ENCODE results near the gene INSR. TPM values are rescaled to one million over a fixed set of nuclear protein-coding genes. Genes with fewer than 3 reads are reported as not detected.
A peak's percentile ranks its signal among the peaks of the same experiment; 100 is the strongest.

Gene INSR
- polyA plus RNA-seq, 2 of the 4 experiments (the other 2 are of a cell fraction), result 1.8 to 3.3 TPM

DNA sequence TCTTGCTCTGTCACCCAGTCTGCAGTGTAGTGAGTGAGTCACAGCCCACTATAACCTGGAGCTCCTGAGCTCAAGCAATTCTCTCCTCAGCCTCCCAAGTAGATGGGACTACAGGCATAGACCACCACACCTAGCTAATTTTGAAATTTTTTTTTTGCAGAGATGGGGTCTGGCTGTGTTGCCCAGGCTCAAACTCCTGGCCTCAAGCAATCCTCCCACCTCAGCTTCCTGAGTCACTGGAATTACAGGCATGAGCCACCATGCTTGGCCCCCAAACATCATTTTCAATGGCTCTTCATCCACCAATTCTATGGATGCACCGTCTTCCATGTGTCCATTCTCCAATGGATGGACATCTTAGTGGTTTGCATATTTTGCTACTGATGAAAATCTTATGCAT is 155.8 kb downstream of the INSR start (continued):
- TF ChIP-seq, protein P1, sequence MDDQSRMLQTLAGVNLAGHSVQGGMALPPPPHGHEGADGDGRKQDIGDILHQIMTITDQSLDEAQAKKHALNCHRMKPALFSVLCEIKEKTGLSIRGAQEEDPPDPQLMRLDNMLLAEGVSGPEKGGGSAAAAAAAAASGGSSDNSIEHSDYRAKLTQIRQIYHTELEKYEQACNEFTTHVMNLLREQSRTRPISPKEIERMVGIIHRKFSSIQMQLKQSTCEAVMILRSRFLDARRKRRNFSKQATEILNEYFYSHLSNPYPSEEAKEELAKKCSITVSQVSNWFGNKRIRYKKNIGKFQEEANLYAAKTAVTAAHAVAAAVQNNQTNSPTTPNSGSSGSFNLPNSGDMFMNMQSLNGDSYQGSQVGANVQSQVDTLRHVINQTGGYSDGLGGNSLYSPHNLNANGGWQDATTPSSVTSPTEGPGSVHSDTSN (IDR thresholded peaks at IDR 0.05), result no peak
- TF ChIP-seq ESRRA (IDR thresholded peaks at IDR 0.05; ENCODE audit: borderline replicate concordance, low read length) (no peak), HES2 (IDR thresholded peaks at IDR 0.05) (no peak)

GRCh38 chr19:7137120-7137519 is 157.1 kb downstream of the INSR start:
- FAIRE-seq (no peak), ATAC-seq (no peak), DNase-seq (ENCODE audit: low read depth in 1 of 2, low spot score in 1 of 2) (peak in 1 of 2 experiments; percentile 10)
- Histone ChIP-seq H3K4me3 (no peak overlapping the region), H3K4me1 (peaks cover 16% of the 10 kb centered on the region), H3K27ac (no peak overlapping the region), H3K4me2 (no peak overlapping the region), H3K9me3 (no peaks in the 10 kb centered on the region)
- TF ChIP-seq SMC3 (IDR thresholded peaks at IDR 0.05), result no peak
- no peak for TF ChIP-seq TP53 (CRISPR knock-in tag; IDR thresholded peaks at IDR 0.05)
- TF ChIP-seq MAFK (IDR thresholded peaks at IDR 0.05; ENCODE audit: partially characterized antibody), result no peak
- TF ChIP-seq, protein P2, sequence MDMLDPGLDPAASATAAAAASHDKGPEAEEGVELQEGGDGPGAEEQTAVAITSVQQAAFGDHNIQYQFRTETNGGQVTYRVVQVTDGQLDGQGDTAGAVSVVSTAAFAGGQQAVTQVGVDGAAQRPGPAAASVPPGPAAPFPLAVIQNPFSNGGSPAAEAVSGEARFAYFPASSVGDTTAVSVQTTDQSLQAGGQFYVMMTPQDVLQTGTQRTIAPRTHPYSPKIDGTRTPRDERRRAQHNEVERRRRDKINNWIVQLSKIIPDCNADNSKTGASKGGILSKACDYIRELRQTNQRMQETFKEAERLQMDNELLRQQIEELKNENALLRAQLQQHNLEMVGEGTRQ (IDR thresholded peaks at IDR 0.05), result peak; percentile 82
- POLR2A ChIA-PET, result interaction anchor here (0.6 kb wide), 1 partner anchor 566 kb away, joined by 3 read pairs; no protein-coding TSS in a partner anchor
- CTCF ChIA-PET, result interaction anchor here (4.2 kb wide), 1 partner anchor 12 kb away, joined by 16 read pairs; no protein-coding TSS in a partner anchor
- WGBS (ENCODE audit: missing lambda C conversion rate), result no CpG with 5 or more reads among the region's 2 CpGs

- ATAC-seq, result no peak
- WGBS (ENCODE audit: missing lambda C conversion rate), result 98% methylated on average over 14 of the region's 16 CpGs
- DNase-seq (ENCODE audit: low read depth in 1 of 2, low spot score in 1 of 2), result no peak
- no peak overlapping the region for H3K4me2 ChIP-seq
- no peaks in the 10 kb centered on the region for H3K9me3 ChIP-seq
- no peak overlapping the region for H3K27ac ChIP-seq
- no peak overlapping the region for H3K4me3 ChIP-seq
- no peak for FAIRE-seq
- H3K4me1 ChIP-seq, result peaks cover 16% of the 10 kb centered on the region
- ChIA-PET CTCF (interaction anchor here (1.2 kb wide), 1 partner anchor 269 kb away, joined by 4 read pairs; no protein-coding TSS in a partner anchor), POLR2A (interaction anchor here (0.6 kb wide), 1 partner anchor 30 kb away, joined by 3 read pairs; no protein-coding TSS in a partner anchor)
- TF ChIP-seq TFCP2L1 (CRISPR knock-in tag; IDR thresholded peaks at IDR 0.05), result no peak
- TF ChIP-seq, protein P3, sequence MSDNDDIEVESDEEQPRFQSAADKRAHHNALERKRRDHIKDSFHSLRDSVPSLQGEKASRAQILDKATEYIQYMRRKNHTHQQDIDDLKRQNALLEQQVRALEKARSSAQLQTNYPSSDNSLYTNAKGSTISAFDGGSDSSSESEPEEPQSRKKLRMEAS (IDR thresholded peaks at IDR 0.05), result no peak
- TF ChIP-seq RARB (CRISPR knock-in tag; IDR thresholded peaks at IDR 0.05), result no peak
- TF ChIP-seq RNF2 (IDR thresholded peaks at IDR 0.05; ENCODE audit: borderline replicate concordance, low read depth), result no peak
- TF ChIP-seq MYC (IDR thresholded peaks at IDR 0.05; ENCODE audit: borderline replicate concordance, low read length), result no peak
- no peak for TF ChIP-seq RFX5 (IDR thresholded peaks at IDR 0.05)
- TF ChIP-seq ATOH8 (CRISPR knock-in tag; IDR thresholded peaks at IDR 0.05; ENCODE audit: low read depth), result no peak
- TF ChIP-seq EP300 (IDR thresholded peaks at IDR 0.05), result no peak
- TF ChIP-seq CBX8 (IDR thresholded peaks at IDR 0.05), result no peak
- no peak for TF ChIP-seq RAD21 (conservative IDR thresholded peaks at IDR 0.05 in 1 of 2, IDR thresholded peaks at IDR 0.05 in 1 of 2)
- TF ChIP-seq KDM5A (IDR thresholded peaks at IDR 0.05), result no peak
- TF ChIP-seq, protein P4, sequence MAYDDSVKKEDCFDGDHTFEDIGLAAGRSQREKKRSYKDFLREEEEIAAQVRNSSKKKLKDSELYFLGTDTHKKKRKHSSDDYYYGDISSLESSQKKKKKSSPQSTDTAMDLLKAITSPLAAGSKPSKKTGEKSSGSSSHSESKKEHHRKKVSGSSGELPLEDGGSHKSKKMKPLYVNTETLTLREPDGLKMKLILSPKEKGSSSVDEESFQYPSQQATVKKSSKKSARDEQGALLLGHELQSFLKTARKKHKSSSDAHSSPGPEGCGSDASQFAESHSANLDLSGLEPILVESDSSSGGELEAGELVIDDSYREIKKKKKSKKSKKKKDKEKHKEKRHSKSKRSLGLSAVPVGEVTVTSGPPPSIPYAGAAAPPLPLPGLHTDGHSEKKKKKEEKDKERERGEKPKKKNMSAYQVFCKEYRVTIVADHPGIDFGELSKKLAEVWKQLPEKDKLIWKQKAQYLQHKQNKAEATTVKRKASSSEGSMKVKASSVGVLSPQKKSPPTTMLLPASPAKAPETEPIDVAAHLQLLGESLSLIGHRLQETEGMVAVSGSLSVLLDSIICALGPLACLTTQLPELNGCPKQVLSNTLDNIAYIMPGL (CRISPR knock-in tag; IDR thresholded peaks at IDR 0.05; ENCODE audit: borderline replicate concordance), result no peak
Measured at GRCh38 chr19:7132054-7132453, 162.2 kb downstream of the INSR start.

Data from A549 (cell line).